ENCODE results near the gene TSC1.
A peak's percentile ranks its signal among the peaks of the same experiment; 100 is the strongest.

The TSC1 gene

GRCh38 chr9:132931178-132931735 is 13.2 kb downstream of the TSC1 start:
- DNase-seq: no peak

DNA sequence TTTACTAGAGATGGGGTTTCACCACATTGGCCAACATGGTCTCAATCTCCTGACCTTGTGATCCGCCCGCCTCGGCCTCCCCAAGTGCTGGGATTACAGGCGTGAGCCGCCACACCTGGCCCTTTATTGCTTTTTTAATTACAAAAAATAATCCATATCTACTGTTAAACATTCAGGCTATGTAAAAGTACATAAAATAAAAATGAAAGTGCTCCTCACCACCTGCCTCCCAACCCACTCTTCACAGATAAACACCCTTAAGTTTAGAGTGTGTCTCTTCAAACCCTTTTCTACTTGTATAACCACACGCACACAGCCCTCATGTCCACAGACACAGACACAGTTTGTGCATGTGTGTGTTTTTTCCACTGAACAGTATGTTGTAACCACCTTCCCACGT is 16.7 kb downstream of the TSC1 start:
- DNase-seq: no peak

DNA sequence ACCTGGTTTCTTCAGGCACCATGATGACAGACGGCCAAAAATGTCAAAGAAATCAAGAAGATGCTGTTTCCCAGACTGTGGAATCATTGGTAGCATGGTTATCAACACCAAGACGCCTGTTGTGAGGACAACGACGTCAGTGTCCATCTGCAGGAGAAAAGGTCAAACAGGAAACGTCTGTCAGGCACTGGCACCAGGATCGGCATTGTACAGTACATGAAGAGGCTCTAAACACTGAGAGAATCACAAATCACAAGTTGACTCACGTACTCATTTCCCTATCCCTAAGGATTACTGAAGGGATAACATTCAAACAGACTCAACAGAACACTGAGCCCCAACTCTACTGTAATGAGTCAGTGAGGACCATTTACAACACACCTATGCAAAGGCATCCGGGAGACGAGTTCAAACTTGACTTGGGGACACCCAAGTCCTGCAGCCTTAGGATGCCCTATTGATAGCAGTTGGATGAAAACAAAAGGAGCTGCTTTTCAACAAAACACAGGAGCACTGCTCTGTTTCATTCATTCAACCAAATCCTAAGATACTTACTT is 21.0 kb downstream of the TSC1 start:
- DNase-seq: no peak

- DNase-seq: no peak
These were observed 24.7 kb downstream of the TSC1 start for GRCh38 chr9:132919614-132920268.

DNA sequence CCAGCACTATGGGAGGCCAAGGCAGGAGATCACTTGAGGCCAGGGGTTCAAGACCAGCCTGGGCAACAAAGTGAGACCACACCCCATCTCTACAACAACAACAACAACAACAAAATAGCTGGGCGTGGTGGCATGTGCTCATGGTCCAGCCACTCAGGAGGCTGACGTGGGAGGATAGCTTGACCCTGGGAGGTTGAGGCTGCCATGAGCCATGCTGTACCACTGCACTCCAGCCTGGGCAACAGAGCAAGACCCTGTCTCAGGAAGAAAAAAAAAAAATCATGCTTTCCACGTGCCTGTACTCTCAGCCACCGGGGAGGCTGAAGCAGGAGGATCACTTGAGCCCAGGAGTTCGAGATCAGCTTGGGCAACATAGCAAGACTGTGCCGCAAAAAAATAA is 29.5 kb downstream of the TSC1 start:
- no peak for DNase-seq

- DNase-seq: no peak
These were observed 32.3 kb downstream of the TSC1 start for GRCh38 chr9:132912131-132912530.

DNA sequence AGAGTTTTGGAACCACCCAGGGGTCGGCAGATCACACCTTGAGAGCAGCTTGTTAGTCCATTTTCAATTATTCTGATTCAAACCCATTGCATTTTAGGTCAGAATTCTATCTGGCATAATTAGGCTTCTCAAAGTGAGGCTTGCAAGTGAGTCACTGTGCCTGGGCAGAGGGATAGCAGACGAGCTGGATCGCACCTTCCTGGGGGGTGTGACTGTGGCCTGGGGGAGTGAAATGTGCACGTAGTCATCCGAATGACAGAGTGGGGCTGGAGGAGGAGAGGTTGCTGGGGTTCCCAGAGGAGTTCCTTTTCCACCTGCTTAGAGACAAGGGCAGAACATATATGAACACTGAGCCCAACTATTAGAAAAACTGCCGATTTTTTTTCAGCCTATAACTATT is 34.0 kb downstream of the TSC1 start:
- DNase-seq: no peak

DNA sequence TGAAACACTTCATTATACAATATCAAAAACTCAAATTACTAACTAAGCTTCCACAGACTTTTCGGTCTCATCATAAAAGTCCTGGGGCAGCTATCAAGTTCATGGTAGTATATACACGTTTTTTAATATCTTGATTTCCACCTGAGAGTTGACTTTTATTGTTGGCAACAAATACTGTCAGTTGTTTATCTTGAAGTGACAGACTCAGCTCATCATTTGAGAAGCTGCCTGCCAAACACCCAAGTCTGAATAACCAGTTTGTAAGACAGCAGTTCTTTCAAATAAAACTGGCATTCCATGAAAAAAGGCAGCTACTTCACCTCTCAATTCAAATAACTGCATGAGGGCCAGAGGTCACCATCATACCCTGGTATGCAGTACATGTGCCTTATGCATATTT is 35.1 kb downstream of the TSC1 start:
- DNase-seq: no peak

- no peak for DNase-seq
These were observed 35.8 kb downstream of the TSC1 start for GRCh38 chr9:132908635-132909034.

GRCh38 chr9:132905726-132906125 is 38.7 kb downstream of the TSC1 start:
- DNase-seq: no peak

DNA sequence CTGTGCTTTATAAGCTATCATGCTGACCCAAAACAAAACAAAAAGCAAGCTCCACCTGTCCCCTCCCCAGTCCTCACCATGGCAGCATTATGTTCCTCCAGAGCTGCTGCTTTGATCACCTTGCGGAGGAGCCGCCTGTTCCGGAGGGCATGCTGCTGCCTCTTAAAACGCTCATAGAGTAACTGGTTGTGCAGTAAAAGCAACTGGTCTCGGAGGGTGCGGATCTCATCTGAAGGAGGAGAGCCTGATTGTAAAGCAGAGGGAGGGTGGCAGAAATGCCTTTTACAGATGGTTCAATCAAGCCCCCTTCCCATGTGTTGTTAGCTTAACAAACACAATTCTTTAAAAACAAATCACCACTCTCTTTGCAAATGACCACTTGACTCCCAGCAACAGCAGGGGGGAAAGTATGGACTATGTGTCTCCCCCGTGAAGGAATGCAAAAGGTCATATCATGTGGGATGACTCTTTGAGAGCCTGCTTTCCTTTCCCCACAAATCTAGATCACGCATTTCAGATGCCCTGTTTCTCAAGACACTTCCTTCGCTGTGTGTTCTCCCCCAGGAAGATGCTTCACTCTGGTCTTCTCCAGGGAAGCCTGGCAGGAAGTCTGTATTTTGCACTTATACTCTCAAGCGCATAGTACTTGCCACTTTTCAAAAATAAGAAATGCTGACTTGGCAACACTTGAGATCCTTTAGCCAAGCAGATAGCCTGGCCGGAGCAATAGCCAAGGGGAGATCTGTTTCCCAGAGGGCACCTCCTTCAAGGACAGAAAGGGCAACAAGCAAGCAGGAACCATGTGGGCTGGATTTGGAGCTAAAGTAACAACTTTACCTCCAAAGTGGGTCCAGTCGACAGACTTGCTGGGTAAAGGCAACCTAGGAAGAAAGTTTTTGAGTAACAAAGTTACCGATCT is 40.6 kb downstream of the TSC1 start:
- DNase-seq: no peak

DNA sequence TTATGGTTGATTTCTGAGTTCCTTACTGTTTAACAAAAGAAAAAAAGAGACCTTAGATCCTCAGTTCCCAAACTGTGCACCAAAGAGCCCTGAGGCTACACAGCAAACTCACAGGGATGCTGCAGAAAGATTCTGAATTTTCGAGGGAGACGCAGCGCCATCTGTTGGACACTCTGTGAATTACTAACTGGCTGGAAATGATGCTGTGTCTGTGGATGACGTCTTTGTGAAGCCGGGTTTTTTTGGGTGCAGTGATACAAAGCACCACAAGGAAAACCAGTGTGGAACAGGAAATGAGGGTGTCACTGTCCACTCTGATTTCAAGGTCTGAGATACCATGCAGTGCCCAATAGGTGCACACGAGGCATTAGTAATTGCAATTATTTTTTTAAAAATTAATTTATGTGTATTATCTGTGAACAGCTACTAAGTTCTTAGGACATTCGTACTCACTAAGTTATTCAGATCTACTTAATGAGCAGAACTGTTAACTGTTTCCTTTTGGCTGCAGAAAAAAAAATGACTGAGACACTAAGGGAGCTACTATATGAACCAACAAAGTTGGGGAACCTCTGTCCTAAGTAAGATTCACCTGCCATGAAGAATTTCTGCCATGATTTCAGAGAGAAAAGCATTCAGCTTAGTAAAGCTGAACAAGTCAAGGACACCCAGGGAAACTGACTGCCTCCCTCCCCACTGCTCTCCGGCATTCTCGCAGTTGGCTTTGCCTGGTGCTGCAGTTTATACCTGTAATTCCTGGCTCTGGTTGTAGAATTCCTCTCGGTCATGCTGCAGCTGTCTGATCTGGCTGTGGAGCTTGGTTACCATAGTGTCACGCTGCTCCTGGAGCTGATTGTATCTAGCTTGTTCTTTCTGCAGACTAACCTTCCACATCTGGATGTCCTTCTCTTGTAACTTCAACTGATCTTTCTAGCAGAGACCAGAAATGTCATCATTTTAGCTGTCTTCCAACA is 42.3 kb downstream of the TSC1 start:
- peak; percentile 85 for DNase-seq

GRCh38 chr9:132898051-132898450 is 46.4 kb downstream of the TSC1 start:
- no peak for DNase-seq

- no peak for DNase-seq
These were observed 47.5 kb downstream of the TSC1 start for GRCh38 chr9:132896906-132897305.

DNA sequence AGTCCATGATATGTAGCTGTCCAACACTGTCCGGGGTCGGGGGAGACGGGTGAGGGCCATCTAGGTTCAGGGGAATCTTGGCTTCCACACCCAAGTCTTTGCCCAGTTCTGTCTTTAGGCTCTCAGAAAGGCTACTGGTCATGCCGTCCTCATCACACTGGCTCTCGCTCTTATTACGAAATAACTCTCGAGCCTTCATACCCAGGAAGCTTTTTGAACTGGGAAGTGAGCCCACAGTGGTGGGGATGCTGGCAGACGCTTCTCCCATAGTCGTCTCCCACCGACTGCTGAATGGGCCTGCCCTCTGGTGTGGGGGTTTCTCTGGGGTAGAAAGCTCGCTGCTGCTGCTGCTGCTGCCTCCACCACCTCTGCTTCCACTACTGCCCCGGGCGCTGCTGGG is 48.2 kb downstream of the TSC1 start:
- no peak for DNase-seq

DNA sequence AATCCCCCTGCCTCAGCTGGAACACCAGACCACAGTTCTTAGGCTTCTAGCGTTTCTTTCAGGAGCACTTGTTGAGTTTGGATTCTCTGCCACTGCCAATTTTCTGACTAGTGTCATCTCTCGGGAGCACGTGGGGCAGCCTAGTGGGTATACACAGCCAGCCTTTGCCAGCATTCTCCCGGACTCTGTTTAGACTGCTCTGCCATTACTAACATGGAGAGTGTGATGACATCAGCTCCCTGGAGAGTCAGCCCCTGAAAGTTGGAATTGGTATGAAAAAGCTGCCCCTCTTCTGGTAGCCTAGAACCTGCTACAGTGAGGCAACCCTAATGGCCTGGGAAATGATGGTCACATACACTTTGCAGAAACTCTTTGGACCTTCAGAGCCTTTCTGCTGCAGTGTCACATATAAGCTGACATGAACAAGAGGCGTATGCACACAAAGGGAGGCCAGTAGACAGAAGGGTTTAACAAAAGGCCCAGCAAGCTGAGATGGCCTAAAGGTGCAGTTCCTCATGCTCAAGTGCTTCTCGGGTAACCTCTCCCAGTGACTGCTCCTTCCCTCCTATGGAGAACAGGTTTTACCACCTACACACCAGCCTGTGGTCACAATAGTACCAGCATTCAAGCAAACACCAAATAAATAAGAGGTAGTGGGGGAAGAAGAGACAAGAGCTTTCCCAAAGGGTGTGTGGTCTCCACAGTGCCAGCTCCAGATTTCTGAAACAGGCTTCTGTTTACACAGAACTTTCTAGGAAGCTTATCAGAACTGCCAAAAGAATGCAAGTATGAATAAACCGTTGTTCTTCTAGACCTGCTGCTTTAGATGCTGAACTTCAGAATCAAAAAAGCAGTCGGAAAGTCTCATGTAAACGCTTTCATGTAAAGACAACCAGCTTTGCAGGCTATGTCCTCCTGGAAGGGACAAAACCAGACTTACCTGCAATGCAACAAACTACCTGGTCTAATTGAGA is 49.3 kb downstream of the TSC1 start:
- no peak for DNase-seq

DNA sequence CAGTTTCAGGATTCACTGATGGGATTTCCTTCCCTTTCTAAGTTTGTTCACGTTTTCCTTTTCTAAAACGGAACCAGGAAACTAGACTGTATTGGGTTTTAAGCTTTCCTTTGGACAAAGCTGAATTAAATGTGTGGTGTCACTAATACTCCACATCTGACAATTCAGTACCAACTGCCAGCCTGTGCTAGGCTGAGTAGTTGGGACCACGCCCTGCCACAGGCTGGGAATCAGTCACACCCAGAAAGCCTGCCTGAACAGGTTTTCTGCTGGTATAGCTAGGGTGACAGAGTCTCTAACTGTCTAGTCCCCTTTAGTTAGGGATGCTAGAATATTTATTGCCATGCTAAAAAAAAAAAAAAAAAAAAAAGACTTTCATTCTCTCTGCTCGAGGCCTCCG is 50.1 kb downstream of the TSC1 start:
- DNase-seq: no peak

DNA sequence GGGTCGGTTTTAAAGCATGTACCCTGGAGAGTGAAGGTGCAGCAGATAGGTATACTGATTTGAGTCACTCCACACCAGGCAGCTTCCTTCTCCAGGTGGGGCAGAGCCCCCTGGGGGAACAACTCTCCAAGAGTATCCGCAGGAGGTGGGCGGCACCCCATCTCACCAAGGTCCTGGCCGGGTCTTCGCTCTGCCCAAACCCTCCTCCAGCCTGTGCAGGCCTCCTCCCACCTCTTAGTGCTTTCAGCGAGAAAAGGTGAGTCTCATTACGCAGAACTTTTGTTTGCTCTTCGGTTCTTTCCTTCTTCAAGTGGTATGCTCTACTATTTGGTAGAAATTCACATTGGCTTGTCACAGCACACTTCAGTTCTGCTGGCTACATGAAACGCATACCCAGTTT is 52.0 kb downstream of the TSC1 start:
- DNase-seq: no peak

GRCh38 chr9:132888151-132888550 is 56.3 kb downstream of the TSC1 start:
- DNase-seq: no peak

- no peak for DNase-seq
These were observed 57.0 kb downstream of the TSC1 start for GRCh38 chr9:132887181-132888120.
